IPS-18c (cell line): ENCODE measurements around the gene GNAQ.

Source experiments
- H3K4me3 ChIP-seq: 2 replicates; pipeline ENCODE4 v1.7.0; 2013; ENCODE audit warnings: low read depth, mild to moderate bottlenecking, low read length, moderate library complexity; ENCODE audit not compliant: insufficient read depth
- H3K9me3 ChIP-seq: one replicate; pipeline ENCODE4 v1.6.1; 2013; ENCODE audit warnings: mild to moderate bottlenecking, low read length, moderate library complexity; ENCODE audit not compliant: control insufficient read depth, insufficient read depth

Gene GNAQ

DNA sequence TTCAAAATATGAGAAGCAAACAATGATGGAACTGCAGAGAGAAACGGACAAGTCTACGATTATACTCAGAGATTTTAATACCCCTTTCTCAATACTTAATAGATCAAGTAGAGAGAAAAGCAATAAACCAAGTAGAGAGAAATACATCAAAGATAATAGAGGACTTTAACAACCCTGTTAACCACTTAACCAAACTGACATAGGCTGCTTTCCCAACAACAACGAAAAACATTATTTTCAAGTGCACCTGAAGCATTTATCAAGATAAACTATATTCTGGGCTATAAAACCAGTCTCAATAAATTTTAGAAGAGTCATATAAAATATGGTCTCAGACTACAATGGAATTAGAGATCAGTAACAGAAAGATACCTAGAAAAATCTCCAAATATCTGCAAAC, 67.4 kb downstream of the GNAQ start:
- Histone ChIP-seq H3K4me3 (no peak overlapping the region), H3K9me3 (no peaks in the 10 kb centered on the region)

DNA sequence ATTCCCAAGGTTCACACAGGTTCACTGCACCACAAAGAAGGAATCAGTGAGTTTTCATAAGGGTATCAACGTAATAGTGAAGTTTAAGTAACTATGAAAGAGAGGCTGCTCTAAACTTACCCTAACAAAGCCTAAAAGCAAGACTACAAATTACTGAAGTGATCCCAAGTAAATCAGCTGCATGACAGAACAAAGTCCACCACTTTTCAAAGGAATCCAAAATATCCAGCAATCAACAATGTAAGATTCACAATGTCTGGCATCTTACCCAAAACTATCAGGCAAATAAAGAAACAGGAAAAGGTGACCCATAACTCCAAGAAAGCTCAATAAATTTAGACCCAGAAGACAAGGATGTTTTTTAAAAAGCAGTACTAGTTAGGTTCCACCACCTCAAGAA, 70.1 kb downstream of the GNAQ start:
- Histone ChIP-seq H3K9me3 (no peaks in the 10 kb centered on the region), H3K4me3 (no peak overlapping the region)

DNA sequence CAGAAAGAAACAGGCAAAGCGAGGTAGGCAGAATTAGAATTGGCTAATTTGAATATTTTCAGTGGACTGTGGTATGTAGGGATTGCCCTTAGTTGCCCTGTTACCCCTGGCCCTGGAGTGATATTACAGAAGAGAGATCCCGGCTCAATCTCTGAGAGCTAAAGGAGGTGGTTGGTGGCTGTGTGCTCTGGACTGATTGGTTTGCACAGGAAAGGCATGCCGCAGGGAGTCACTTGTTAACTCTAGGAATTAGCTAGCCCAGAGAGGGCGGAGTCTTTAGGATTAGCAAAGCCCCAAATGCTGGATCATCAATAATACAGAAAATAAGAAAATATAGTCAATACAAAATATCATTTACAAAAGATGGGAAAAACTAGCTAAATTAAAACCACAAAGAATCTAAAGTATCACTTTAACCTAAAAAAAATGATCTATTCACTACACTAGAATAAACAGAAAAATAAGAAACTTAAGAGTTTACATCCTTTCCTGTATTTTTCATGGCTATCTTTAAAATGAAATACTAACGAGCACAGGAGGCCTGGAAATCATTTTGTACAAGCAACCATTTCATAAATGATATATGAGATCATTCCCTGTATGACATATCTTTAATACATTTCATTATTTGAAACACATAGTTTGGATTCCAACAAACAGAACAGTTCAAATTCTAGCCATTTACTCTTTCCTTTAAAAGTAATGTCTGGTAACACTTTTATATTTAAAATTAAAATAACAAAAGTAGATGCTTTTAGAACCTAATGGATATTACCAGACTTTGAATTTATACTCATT, 71.1 kb downstream of the GNAQ start:
- Histone ChIP-seq H3K4me3 (no peak overlapping the region), H3K9me3 (no peaks in the 10 kb centered on the region)

DNA sequence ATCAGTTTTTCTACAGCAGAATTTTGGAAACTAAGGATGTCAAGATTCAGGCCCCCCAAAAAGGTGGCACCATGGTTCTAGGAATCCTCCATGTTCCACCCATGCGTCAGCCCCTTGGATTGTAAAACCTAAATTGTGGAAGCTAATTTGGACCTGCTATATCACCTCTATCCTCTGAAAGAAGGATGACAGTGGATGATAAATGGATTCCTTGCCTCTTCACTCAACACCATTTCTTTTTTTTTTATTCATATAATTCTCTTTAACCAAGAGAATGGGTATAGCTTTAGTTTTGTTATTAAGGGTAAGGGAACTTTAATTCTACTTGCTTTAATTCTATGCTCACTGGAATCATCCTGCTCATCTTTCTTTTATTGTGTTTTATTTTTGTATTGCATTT, 71.8 kb downstream of the GNAQ start:
- Histone ChIP-seq H3K4me3 (no peak overlapping the region), H3K9me3 (no peaks in the 10 kb centered on the region)

DNA sequence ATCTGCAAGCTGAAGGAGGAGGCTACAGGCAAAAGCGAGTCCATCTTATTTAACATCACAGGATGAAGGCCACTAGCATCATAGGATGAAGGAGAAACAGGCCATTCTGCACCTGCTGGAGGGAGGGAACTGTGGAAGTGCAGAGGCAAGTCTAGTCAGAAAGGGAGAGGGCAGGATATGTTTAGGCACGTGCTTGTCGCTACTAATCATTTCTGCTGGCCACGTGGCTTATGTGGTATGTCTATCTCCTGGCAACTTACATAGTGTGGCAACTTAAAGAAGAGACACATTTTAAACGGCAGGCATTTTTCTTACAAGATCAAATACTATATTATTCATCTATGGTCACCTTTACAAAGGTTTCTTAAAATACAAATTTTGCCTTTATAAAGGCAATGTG, 74.0 kb downstream of the GNAQ start:
- Histone ChIP-seq H3K4me3 (no peak overlapping the region), H3K9me3 (no peaks in the 10 kb centered on the region)

DNA sequence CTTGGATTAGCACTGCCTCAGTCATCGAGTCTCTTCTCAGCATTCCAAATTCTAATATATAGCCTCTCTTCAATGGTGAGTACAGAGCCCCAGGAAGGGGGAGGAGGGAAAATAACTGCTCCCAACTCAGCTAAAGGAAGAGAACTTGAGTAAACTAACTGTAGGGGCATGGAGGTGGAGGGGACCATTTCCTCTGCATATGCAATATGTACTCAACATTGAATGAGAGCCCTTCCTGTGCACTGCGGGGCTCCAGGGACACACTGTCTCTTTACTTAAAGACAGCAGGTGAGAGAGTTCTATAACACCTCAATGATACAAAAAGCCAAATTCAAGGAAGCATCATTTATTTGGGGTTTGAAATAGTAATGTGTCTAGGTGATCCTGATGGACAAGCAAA, 75.1 kb downstream of the GNAQ start:
- H3K4me3 ChIP-seq, result no peak overlapping the region; the same call in 1 of the 2 replicates
- H3K9me3 ChIP-seq, result no peaks in the 10 kb centered on the region

DNA sequence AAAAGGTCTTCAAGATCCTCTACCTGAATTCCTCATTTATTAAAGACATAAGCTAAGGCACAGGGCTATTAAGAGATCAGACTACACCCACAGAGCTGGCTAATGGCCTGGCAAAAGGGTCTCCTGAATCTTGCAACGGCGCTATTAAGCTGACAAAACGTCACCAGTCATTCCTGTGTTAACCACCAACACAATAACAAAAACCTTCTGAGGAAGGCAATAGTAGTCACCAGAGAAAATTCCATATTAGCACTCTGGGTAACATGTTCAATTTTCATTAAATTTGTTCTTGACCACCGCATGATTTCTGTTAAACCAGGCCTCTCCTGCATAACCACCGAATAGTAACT, 77.0 kb downstream of the GNAQ start:
- H3K9me3 ChIP-seq, result no peaks in the 10 kb centered on the region
- H3K4me3 ChIP-seq, result no peak overlapping the region

DNA sequence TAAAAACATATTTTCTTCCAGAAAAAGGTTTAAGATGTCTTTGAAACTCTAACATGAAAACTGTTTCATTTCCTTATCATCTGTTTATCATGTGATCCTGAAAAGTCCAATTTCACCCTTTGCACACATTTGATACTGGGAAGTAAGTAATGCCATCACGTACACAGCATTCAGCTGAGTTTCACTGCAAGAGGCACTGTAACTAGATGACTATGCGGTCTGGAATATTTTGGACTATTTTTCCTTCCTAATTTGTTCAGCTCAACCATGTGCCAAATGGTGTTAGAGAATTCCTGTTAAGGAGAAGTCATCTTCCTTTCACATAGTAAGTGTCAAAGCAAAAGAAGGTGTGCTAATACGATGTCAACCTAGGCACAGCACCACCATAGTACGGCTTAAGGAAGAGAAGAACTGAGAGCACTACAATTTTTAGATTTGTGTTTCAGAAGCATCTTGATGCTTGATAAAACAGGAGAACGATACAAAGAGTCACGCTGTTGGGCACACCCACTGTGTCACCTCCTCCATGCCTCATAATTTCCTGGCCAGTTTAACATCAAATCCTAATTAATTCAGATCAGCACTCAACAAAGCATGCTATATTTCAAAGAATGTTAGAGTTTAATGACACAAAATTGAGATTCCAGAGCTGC, 77.5 kb downstream of the GNAQ start:
- no peak overlapping the region for H3K4me3 ChIP-seq
- H3K9me3 ChIP-seq, result no peaks in the 10 kb centered on the region

DNA sequence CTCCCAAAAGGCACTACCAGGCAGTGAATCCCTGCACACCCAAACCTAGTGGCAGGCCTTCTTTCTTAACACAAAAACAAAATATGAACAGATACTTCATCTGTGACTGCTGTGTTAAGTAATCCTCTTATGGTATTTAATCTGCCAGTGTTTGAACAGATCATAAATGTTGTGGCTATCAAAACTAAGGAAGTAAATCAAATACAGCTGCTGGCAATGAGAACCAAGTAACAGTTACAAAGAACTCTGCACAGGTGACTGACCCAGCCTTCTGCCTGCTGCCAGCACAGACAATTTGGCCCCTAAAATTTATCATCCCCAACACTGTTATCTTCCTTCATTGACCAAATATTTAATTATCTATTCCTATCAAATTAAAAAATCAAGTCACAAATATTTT, 78.0 kb downstream of the GNAQ start:
- Histone ChIP-seq H3K9me3 (no peaks in the 10 kb centered on the region), H3K4me3 (no peak overlapping the region)

DNA sequence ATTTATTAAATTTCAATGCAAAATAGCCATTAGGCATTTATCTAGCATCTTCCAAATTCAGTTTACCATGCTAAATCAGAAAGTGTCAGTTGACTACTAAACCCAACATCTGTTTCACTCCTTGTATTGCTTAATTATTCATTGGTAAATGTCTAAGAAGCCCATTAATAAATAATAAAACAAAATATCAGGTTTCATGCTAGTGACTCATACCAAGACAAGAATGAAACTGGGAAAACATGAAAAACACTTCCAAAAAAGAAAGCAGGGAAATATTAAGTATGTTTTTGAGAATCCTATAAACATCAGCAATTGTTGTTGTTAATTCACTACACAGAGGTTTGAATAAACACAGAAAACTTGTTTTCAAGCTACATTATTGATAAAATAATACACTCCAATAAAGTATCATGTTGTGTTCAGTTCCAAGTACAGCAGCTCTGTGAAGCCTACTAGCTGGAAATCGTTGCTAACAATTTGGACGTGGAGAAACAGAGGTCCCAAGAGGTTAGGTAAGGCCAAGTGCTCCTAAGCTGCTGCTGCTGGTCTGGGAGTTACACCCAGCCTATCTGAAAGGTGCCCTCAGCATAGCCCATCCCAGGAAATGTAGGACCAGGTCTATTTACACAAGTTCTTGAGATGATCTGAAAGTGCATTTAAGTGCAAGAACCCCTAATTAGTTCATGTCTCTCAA, 78.8 kb downstream of the GNAQ start:
- no peak overlapping the region for H3K4me3 ChIP-seq

DNA sequence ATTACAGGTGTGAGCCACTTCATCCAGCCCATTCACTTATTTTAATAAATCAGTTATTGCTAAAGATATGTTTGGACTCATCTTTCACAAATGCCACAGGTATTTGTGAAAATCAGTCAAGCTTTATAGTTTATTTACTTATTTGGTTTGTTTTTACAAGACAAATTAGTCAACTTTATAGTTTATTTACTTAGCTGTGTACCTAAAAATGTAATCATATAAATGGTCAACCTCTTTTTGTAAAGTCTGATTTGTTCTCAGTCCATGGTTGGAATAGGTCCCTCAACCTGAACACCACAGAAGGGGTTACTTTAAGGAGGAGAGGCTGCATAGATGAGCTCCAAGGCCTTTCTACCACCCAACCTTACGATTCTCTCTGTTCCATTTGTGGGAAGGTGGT, 80.2 kb downstream of the GNAQ start:
- Histone ChIP-seq H3K4me3 (no peak overlapping the region), H3K9me3 (no peaks in the 10 kb centered on the region)

More for the DNA sequence above, 78.8 kb downstream of the GNAQ start:
- H3K9me3 ChIP-seq, result no peaks in the 10 kb centered on the region

DNA sequence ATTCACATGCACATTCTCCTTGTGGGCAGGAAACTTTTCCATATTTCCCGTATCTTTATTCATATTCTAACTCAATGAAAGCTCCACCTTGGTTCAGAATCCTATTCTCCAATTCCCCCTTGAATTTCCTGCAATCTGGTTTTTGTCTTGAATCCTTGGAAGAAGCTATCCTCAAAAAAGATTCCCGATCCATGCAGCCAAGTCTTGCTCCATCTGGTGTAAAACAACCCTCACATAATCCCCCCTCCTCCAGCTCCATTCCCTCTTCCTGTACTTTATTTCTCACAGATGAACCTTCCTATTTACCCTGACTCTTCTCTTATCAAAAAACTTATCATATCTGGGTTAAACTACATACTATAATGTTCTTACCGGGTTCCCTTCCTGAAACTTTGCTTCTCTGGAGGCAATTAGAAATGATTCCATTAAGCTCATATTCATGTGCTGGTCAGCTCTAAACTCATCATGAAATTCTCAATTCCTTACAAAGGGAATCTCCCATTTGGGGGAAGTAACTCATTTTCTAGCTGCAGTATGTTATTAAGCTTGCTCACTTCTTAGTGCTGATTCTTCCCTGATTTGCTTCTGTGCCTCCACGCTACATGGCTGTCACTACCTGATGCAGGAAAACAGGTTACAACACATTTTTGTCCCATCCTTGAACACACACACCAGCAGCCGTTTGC, 81.7 kb downstream of the GNAQ start:
- no peaks in the 10 kb centered on the region for H3K9me3 ChIP-seq
- H3K4me3 ChIP-seq, result no peak overlapping the region

DNA sequence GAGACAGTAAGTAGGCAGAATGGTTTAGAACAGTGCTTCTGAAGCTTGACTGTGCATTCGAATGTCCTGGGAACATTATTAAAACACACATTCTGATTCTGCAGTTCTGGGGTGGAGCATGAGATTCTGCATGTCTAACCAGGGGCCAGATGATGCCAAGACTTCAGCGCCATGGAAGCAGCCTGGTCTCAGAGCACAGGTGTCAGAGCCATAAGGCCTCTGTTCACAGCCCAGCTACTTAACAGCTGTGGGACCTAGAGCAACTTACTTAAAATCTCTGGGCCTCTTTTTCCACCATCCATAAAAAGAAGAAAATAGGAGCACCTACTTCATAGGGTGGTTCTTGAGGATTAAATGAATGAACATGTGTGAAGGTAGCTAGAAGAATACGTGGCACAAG, 84.0 kb downstream of the GNAQ start:
- Histone ChIP-seq H3K4me3 (no peak overlapping the region), H3K9me3 (no peaks in the 10 kb centered on the region)

DNA sequence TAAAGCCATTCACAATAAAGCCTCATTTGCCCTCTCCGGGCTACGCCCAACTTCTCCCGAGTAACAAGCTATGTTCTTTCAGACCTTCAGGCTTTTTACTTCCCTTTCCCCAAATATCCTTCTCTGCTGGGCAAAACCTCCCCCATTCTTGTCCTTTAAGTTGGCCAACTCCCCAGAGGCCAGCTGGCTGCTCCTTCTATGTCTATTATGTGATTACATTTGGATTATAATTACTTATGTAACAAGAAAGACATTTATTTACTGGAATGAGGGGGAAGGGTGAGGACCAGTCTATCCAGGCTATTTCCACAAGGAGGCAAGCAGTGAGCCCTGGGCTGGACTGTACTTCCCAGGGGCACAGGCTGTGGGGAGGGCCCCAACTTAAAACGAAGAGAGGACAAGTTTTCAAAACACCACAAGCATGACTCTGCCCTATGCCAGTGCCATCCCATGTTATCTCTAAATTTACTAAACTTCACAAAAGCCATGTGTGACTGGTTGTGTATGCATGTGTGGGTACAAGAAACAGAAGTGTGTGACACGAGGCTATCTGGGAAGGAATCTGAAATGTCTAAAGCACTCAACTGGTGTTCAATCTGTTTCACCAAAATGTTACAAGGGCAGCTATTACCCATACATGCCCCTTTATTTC, 84.5 kb downstream of the GNAQ start:
- H3K9me3 ChIP-seq, result no peaks in the 10 kb centered on the region
- H3K4me3 ChIP-seq, result no peak overlapping the region

DNA sequence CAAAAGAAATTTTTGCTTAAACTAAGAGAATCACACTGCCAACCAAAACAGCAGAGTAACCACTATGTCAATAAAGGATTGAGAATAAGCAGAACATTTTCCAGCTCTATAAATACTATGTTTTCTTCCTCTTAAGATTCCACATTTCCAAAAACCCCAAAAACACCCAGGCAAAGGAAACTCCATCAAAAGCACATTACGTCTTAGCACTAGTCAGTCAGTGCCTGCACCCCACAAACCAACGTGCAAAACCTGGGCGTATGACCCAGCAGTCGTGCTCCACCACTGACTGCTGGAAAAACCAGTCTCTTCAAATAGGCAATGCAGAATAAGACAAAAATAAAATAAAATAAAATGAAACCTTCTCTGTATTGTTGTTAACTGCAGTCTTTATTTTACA, 85.3 kb downstream of the GNAQ start:
- Histone ChIP-seq H3K9me3 (no peaks in the 10 kb centered on the region), H3K4me3 (no peak overlapping the region)

DNA sequence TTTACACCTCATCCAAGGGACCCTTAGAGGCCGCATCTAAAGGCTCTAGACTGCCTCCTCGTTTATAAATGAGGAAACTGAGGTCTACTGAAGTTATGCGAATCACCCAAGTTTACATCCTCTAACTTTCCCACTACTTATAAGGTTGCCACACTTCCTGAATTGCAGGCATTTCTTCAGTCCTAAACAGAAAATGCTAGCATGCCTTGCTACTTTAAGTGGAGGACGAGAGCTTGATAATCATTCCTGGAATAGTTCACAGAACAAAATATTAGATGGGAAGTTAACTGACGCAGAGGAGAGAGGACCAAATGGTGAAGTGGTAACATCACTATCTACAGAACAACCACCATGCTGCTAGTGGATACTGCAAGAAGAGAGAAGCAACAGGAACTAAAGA, 85.8 kb downstream of the GNAQ start:
- Histone ChIP-seq H3K4me3 (no peak overlapping the region), H3K9me3 (no peaks in the 10 kb centered on the region)

DNA sequence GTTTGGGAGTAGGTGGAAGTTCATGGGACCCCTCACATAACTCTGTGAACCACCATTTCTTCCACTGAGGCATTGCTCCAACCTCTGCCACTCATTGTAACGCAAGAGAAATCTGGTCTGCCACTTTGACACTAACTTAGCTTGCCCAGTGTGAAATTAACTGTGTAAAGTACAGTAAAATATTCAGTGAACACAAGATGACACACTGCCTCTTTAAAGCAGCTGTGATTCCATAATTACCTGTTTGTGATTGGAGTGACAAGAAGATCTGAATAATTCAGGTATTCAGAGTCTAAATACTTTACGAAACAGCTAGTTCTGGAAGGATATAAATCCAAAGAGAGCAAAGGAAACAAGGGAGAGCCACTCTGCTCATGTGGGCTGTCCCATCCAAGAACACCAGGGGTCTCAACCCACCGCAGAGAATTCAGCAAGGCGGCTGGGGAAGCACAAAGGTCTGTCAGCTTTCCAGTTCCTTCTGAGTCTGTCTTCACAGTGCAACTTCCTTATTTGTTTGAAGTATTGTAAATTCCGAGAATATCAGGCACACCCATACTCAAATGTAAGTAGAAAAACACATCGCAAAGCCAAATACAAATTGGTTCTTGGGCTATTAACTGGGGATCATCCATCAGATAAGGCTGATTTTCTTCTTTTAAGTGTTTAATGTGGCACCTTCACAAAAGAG, 86.9 kb downstream of the GNAQ start:
- Histone ChIP-seq H3K4me3 (no peak overlapping the region), H3K9me3 (no peaks in the 10 kb centered on the region)
